ENCODE measurements around the gene KRT79. TPM values are rescaled to one million over a fixed set of nuclear protein-coding genes. Genes with fewer than 3 reads are reported as not detected.

Gene KRT79
- total and polyA plus RNA-seq, 4 donors = 0.02 to 1.5 (median 0.12) TPM; not detected in 1

GRCh38 chr12:52839436-52840105 lies 5.5 kb upstream of the KRT79 start:
- TF ChIP-seq CTCF (IDR thresholded peaks at IDR 0.05; ENCODE audit: control extremely low read depth, extremely low read depth) = no peak
- Histone ChIP-seq H3K4me1 (ENCODE audit: control insufficient read depth in 5 of 5, insufficient read depth in 5 of 5, low read length in 5 of 5) (no peaks in the 10 kb centered on the region), H3K9ac (ENCODE audit: insufficient read depth in 1 of 2, low read length in 2 of 2) (no peak overlapping the region), H3K36me3 (ENCODE audit: control insufficient read depth in 4 of 4, insufficient read depth in 4 of 4, low read length in 4 of 4) (no peaks in the 10 kb centered on the region), H3K9me3 (ENCODE audit: control insufficient read depth in 4 of 4, insufficient read depth in 3 of 4, low read length in 3 of 4) (no peaks in the 10 kb centered on the region), H3K27me3 (ENCODE audit: control insufficient read depth in 3 of 3, insufficient read depth in 3 of 3, low read length in 2 of 3) (peaks cover 0 to 26% (median 0%) of the 10 kb centered on the region in 3 donors), H3K27ac (ENCODE audit: low read depth in 1 of 2, low read length in 1 of 2) (no peak overlapping the region), H3K4me3 (no peak overlapping the region)
- WGBS, 2 donors = 80 to 90% methylated on average over 18 of the region's 18 CpGs
- DNase-seq = no peak
- no peak for ATAC-seq (ENCODE audit: insufficient read depth, low FRiP score)

GRCh38 chr12:52838609-52839435 lies 4.7 kb upstream of the KRT79 start:
- no peak for ATAC-seq (ENCODE audit: insufficient read depth, low FRiP score)
- no peak overlapping the region for H3K9ac ChIP-seq (ENCODE audit: insufficient read depth in 1 of 2, low read length in 2 of 2)
- no peak for TF ChIP-seq CTCF (IDR thresholded peaks at IDR 0.05; ENCODE audit: control extremely low read depth, extremely low read depth)
- H3K36me3 ChIP-seq (ENCODE audit: control insufficient read depth in 4 of 4, insufficient read depth in 4 of 4, low read length in 4 of 4) = no peaks in the 10 kb centered on the region
- H3K9me3 ChIP-seq (ENCODE audit: control insufficient read depth in 4 of 4, insufficient read depth in 3 of 4, low read length in 3 of 4) = no peaks in the 10 kb centered on the region
- H3K4me1 ChIP-seq (ENCODE audit: control insufficient read depth in 5 of 5, insufficient read depth in 5 of 5, low read length in 5 of 5) = no peaks in the 10 kb centered on the region
- H3K4me3 ChIP-seq = no peak overlapping the region
- DNase-seq = no peak
- 56 to 62% methylated on average over 14 of the region's 14 CpGs for WGBS, 2 donors
- H3K27ac ChIP-seq (ENCODE audit: low read depth in 1 of 2, low read length in 1 of 2) = no peak overlapping the region
- H3K27me3 ChIP-seq (ENCODE audit: control insufficient read depth in 3 of 3, insufficient read depth in 3 of 3, low read length in 2 of 3) = peaks cover 0 to 23% (median 0%) of the 10 kb centered on the region in 3 donors

DNA sequence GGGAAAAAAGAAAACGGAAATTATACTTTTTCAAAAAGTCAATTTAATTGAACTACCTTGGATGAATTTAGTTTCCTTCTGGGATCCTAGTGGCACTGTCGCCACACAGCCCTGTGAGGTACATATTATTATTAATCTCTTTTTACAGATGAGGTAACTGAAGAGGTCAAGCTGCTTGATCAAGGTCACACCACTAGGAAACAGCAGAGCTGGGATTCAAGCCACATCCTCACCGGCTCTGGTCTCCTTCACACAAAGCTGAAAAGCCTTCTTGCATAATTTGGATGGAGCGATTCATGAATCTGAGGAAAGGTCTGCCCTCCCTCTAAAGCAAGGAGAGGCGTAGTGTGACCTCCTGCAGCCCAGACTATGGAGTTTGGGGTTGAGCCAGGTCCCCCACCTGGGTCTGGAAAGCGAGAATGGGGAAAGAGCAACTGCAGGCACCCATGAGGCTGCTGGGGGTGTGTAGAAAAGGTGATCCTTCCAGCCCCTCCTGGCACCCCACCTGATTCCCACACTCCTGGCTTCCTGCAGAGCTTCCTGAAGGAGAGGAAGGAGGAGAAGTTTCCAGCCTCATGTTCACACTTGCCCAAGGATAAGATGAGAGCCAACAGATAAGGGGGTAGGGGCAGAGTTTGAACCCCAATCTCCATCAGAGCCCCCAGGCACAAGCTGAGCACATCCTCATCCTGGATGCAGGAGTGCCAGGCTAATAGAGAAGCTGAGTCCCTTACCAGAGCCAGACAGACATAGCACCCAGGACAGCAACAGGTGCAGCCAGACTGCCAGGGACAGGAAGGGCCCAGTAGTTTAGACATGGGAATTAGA lies 3.9 kb upstream of the KRT79 start:
- Histone ChIP-seq H3K9me3 (ENCODE audit: control insufficient read depth in 4 of 4, insufficient read depth in 3 of 4, low read length in 3 of 4) (no peaks in the 10 kb centered on the region), H3K4me3 (no peak overlapping the region), H3K4me1 (ENCODE audit: control insufficient read depth in 5 of 5, insufficient read depth in 5 of 5, low read length in 5 of 5) (no peaks in the 10 kb centered on the region), H3K27ac (ENCODE audit: low read depth in 1 of 2, low read length in 1 of 2) (no peak overlapping the region), H3K9ac (ENCODE audit: insufficient read depth in 1 of 2, low read length in 2 of 2) (no peak overlapping the region), H3K27me3 (ENCODE audit: control insufficient read depth in 3 of 3, insufficient read depth in 3 of 3, low read length in 2 of 3) (peaks cover 0 to 23% (median 0%) of the 10 kb centered on the region in 3 donors), H3K36me3 (ENCODE audit: control insufficient read depth in 4 of 4, insufficient read depth in 4 of 4, low read length in 4 of 4) (no peaks in the 10 kb centered on the region)
- TF ChIP-seq CTCF (IDR thresholded peaks at IDR 0.05; ENCODE audit: control extremely low read depth, extremely low read depth) = no peak
- DNase-seq = no peak
- no peak for ATAC-seq (ENCODE audit: insufficient read depth, low FRiP score)
- WGBS, 2 donors = 86 to 90% methylated on average over 6 of the region's 6 CpGs

All from lung (tissue), 12 donors.